ENCODE results near the gene RPH3AL.
"Not testable (repeated sequence)": the region's sequence is repeated elsewhere in the genome, so short reads cannot be mapped to it uniquely, and the experiment has no call there.

Gene RPH3AL

DNA sequence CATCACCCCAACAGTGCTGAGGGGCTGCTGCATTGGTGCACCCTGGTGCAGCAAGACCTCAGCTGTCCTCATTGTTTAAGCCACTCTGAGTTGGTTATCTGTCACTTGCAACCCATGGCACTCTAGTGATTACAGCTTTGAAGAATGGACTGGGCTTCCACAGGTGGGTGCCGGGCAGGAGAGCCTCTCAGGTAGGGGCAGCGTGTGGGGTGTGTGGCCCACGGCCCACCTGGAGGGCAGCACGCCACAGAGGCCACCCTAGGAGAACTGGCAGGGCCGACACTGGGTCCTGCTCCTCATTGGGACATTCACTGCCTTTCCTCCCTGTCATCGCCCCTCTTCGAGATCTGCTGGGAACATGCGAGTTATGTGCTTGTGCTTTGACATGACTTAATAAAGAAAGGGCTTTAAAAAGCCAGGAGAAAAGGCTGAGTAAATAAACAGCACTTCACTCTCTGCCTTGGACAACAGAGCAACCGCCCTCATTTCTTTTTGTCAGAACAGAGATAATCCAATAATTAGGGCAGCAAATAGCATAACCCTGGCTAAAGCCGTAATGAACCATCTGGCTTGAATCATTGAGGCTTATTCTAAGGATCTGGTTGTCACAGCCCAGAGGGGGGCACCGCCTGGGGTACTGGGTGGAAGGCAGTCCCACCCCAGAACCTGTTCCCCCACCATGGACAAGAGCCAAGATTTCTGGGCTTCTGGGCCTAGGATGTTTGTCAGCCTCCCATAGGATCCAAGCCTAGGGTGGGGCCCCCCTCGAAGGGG lies 174.1 kb downstream of the RPH3AL start:
- DNase-seq (ENCODE audit: low read depth): no peak

DNA sequence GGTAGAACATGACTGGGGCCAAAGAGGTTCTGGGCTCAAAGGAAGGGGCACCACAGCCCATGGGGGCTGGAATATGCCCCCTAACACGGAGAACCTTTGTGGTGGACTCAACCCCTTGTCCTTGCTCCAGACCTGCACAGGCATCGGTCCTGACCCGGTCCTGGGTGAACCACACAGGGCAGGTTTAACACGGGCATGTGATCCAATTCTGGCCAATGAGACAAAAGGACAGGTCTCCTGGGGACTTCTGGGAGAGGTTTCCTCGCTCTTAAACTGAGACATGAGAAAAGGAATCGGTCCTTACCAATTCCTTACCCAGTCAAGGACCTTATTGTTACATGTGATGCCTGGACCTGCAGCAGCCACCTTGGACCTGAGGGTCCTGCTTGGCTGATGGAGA lies 174.8 kb downstream of the RPH3AL start:
- no peak for DNase-seq (ENCODE audit: low read depth)

DNA sequence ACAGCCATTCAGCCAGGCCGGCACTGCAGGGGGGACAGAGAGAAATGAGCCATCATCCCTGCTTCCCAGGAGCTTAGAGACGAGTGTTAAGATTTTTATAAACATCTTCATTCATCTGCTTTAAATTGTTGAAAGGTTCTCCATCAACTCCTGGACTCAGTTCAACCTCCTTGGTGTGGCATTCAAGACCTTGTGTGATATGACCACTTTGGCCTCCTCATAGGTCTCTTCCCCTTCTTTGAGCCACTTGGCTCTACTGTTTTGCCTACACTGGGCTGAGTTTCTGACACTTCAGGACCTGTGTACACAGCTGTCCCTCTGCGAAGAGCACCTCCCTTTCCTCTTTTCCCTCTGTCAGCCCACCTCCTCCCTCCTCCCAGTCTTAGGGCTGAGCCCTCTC lies 175.5 kb downstream of the RPH3AL start:
- no peak for DNase-seq (ENCODE audit: low read depth)

DNA sequence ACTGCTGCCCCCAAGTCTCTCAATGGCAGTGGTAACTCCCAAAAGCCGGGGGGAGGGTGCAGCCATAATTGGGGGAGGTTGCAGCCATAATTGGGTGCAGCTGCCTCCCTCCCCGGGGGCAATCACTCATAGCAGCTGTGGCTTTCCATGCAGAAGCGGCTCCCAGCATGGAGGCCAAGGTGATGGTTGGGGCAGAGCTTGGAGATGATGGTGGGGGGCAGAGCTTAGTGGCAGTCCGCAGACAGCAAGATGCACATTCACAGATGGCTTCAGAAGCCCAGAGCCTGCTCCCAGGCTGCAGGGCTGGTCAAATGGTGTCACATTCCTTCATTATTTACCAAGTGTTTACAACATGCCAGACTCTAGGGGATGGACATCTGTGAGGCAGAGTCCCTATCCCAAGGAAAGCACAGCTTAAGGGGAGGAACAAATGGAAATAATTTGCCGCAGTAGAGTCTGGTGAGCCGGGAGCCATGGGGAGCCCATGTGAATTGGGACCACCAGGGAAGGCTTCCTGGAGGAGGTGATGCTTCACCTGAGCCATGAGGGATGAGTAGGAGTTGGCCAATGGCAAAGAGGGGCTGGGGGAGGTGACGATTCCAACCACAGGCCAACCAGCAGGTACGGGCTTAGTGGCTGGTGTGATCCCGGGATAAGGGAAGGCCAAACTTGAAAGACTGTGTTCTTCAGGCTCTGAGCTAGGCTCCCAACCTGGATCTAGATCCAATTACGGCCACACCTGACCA lies 179.3 kb downstream of the RPH3AL start:
- no peak for DNase-seq (ENCODE audit: low read depth)

DNA sequence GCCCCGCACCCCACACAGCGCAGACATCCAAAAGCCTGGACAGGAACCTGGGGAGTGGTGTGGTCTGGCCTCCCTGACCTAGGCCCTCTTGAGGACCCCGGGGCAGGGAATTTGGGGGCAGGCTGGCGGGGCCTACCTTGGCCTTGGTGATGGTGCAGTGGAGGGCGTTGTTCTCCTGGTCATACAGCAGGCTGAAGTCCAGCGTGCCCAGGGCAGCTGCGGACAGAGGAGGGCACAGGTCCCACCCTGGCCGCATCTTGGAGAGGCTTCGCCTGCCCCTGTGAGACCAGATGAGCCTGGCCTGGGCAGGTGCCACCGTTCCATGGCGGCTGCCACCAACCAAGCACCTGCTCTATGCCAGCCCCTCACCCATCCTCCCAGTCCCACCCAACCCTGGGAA lies 180.2 kb downstream of the RPH3AL start:
- no peak for DNase-seq (ENCODE audit: low read depth)

DNA sequence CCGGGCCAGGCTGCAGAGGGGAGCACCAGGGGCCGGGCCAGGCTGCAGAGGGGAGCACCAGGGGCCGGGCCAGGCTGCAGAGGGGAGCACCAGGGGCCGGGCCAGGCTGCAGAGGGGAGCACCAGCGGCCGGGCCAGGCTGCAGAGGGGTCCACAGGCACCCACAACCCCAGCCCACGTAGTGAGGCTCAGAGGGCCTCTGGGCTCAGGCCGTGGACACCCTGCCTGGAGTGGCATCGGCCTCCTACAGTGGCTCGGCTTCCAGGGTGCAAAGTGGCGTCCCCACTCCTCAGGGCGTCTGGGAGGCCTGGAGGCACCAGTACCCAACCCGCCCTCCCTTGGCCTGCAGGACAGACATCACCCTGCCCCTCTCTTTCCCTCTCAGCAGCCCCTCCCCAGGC lies 180.7 kb downstream of the RPH3AL start:
- DNase-seq (ENCODE audit: low read depth): no peak

DNA sequence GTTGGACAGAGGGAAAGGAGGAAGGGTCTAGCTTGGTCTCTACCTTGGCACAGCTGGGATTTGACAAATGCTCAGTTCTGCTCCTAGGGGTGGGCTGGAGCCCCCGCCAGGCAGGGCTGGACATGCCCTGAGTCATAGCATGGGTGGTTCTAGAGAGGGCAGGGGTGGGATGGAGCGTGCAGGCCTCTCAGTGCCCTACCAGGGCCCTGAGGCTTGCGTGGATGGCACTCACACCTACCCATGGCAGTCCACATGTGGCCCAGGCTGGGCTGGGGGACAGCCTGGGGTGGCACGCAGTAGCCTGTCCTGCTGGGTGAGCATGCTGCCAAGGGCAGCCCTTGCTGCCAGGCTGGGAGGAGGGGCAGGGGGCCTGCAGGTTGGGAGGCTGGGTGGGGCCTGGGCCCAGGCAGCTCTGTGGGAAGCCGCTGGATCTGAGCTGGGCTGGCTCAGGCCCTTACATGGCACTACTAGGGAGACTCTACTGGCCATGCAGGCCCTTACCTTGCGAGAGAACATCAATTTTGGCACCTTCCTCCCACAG lies 182.4 kb downstream of the RPH3AL start:
- DNase-seq (ENCODE audit: low read depth): no peak

DNA sequence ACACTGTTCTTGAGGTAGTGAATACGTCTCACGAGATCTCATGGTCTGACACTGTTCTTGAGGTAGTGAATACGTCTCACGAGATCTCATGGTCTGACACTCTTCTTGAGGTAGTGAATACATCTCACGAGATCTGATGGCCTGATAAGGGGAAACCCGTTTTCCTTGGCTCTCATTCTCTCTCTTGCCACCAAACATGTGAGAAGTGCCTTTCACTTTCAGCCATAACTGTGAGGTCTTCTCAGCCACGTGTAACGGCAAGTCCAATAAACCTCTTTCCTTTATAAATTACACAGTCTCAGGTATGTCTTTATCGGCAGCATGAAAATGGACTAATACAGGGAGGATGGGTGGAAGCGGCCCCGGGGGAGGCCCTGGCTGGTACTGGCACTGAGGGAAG lies 184.0 kb downstream of the RPH3AL start:
- DNase-seq (ENCODE audit: low read depth): not testable (repeated sequence)

DNA sequence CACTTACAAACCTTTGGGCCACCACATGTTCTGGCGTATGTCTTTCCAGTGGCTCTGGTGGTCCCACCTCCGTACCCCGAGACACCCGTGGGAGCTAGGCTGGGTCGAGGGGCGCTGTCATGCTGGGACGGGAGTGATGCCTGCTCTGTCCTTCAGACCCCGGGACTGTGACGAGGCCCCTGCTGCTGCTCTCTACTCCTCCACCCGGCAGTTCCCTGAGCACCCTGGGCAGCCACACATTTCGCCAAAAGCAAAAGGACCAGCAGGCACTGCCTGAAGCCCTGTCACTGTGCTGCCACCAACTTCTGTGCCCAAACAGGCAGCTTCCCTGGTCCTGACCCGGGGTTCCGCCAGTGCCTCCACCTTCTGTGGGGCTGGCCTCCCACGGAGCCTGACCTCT lies 186.7 kb downstream of the RPH3AL start:
- DNase-seq (ENCODE audit: low read depth): no peak

DNA sequence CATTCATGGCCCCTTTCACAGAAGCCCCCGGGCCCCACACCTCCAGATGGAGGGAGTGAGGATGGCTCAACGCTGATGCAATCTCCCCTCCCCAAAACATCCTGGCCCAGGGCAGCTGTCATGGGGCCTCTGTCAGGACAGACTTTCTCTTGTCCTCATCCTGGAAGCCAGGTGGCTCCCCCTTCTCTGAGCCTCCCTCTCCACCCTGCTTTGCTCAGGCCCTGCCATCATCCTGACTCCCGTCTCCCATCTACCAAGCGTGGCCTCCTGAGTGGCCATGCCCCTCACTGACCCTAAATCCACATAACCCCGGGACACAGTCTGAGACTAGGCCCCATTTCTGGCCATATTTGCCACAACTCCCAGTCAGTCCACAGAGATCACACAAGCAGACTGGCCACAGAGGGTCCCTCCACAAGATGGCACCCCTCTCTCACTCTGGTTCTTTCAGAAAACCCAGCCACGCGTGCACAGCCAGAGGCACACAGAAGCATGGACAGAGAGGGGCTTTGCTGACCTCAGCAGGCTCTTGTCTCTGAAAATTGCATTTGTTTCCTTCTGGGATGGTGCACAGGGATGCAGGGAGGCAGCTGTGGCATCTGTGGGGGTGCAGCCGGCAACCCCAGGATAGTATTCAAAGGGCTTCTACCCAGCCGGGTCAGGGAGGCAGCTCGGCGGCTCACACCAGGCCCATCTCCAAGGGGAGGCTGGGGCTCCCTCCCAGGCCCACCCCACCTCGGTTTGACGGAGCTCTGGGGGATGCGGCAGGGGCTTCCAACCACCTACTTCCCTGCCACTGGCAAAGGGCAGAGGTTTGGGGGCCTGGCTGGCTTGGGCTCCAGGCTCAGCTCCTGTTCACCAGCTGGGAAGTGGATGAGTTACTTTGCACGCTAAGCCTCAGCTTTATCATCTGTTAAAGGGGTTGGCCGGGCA lies 188.0 kb downstream of the RPH3AL start:
- DNase-seq (ENCODE audit: low read depth): peak; percentile 39

DNA sequence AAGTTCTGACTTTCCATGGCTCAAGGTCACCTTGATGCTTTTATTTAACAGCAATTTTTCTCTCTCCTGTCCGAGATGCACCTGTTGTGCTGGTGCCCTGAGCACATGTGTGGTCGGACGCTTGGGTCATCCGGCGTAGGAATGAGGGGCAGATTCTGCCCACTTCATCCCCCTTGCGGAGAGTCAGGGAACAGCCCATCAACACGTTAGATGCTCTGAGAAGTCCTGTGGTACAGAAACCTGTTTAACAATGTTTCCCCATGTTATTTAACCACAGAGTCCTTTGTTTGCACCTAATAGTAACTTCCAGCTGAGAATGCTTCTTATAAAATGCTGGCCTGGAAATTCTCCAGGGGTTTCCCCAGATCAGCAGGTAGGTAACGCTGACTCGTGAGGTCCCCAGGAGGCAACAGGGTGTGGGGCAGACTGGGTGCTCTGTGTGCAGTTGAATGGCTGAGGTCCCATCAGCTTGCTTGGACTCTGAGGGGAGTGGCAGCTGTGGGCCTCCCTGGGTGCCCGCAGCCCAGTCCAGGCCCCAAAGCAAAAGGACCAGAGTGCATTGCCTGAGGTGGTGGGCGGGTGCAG lies 189.0 kb downstream of the RPH3AL start:
- peak; percentile 11 for DNase-seq (ENCODE audit: low read depth)

DNA sequence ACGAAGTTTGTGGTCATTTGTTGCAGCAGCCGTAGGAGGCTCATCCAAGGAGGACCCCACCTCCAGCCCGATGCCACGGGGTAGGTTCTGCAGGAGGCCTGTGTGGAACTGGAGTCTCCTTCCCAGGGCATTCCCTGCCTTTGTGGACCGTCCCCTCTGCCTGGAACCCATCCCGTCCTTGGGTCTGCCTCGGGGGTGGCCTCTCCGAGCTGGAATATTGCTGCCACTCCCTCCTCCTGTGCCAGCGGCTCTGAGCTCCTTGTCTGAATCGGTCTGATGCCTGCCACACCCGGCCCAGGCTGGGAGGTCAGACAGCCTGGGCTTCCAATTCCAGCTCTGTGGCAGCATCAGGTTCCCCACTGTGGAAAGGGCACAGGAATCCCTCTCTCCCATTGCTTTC lies 189.9 kb downstream of the RPH3AL start:
- no peak for DNase-seq (ENCODE audit: low read depth)

All from ELR (cell line).